ENCODE results near the gene RPL27. TPM values are rescaled to one million over a fixed set of nuclear protein-coding genes. Genes with fewer than 3 reads are reported as not detected.

Gene RPL27
- total and polyA plus RNA-seq, 2 of the 13 experiments (the other 11 are each of a cell fraction or from before 2014, with no cell fraction given), result 1,585 to 5,840 TPM

GRCh38 chr17:43011728-43012472, 13.7 kb downstream of the RPL27 start (continued):
- no peak for TF ChIP-seq ZNF17 (CRISPR knock-in tag; IDR thresholded peaks at IDR 0.05)
- no peak for TF ChIP-seq HOXA7 (CRISPR knock-in tag; IDR thresholded peaks at IDR 0.05)
- TF ChIP-seq ARID5B (CRISPR knock-in tag; IDR thresholded peaks at IDR 0.05), result 0 out of 2 replicates have a peak, but pooled peaks have one; percentile 16
- 0 out of 2 replicates have a peak, but pooled peaks have one; percentile 20 for TF ChIP-seq FOXP4 (CRISPR knock-in tag; IDR thresholded peaks at IDR 0.05)
- no peak for TF ChIP-seq HCFC1 (IDR thresholded peaks at IDR 0.05; ENCODE audit: low read depth, low read length)
- TF ChIP-seq RXRA (CRISPR knock-in tag; IDR thresholded peaks at IDR 0.05), result peak; percentile 59; the same call in 1 of the 2 replicates
- TF ChIP-seq MATR3 (CRISPR knock-in tag; IDR thresholded peaks at IDR 0.05), result no peak
- TF ChIP-seq GATAD2A (CRISPR knock-in tag; IDR thresholded peaks at IDR 0.05), result 0 out of 2 replicates have a peak, but pooled peaks have one; percentile 14
- 0 out of 2 replicates have a peak, but pooled peaks have one; percentile 11 for TF ChIP-seq DRAP1 (CRISPR knock-in tag; IDR thresholded peaks at IDR 0.05)
- no peak for TF ChIP-seq ZNF597 (CRISPR knock-in tag; IDR thresholded peaks at IDR 0.05)
- no peak for TF ChIP-seq POLR2G (IDR thresholded peaks at IDR 0.05; ENCODE audit: low read depth, low read length)
- 0 out of 2 replicates have a peak, but pooled peaks have one; percentile 22 for TF ChIP-seq ZNF644 (CRISPR knock-in tag; IDR thresholded peaks at IDR 0.05; ENCODE audit: low read depth)
- peak; percentile 36; the same call in 1 of the 2 replicates for TF ChIP-seq PHF8 (CRISPR knock-in tag; IDR thresholded peaks at IDR 0.05)
- 0 out of 2 replicates have a peak, but pooled peaks have one; percentile 34 for TF ChIP-seq CBFB (CRISPR knock-in tag; IDR thresholded peaks at IDR 0.05)
- 0 out of 2 replicates have a peak, but pooled peaks have one; percentile 19 for TF ChIP-seq ZNF609 (CRISPR knock-in tag; IDR thresholded peaks at IDR 0.05; ENCODE audit: borderline replicate concordance)
- TF ChIP-seq LBX2 (CRISPR knock-in tag; IDR thresholded peaks at IDR 0.05; ENCODE audit: borderline replicate concordance), result no peak

Data from HepG2 (cell line).